Endothelial cell of umbilical vein (primary cell): ENCODE measurements around the gene MCM3. TPM values are rescaled to one million over a fixed set of nuclear protein-coding genes. Genes with fewer than 3 reads are reported as not detected.

Experiments
- BruUV-seq: library from RNA; stranded (reverse); fragments of 400-500 nt; replicated peaks from 2 replicates; lab custom pipeline; 2021; lab: Mats Ljungman, UMichigan
- CTCF ChIA-PET: fragments of 300-600, 350-600 bp; sonication (Branson Sonifier 250); formaldehyde crosslinking; loops from one replicate; lab custom pipeline; 2021; ENCODE audit warnings: antibody characterized with exemption, inconsistent platforms; lab: Charles Lee
- POLR2A ChIA-PET: fragments of 300-600, 350-600 bp; sonication (Branson Sonifier 250); formaldehyde crosslinking; loops from one replicate; lab custom pipeline; 2021; ENCODE audit warnings: antibody characterized with exemption, inconsistent platforms; lab: Charles Lee
- DNase-seq: peaks from one replicate; pipeline ENCODE4 v3.0.0-alpha.2; 2011; ENCODE audit warnings: low read depth, low spot score
- FAIRE-seq: peaks from 2 replicates; lab custom pipeline; 2011; peaks lifted over from hg19 to GRCh38; lab: Jason Lieb, UNC
- H2AFZ ChIP-seq: 2 replicates; pipeline ENCODE4 v1.6.0; 2012; ENCODE audit warnings: low read depth, low read length, control low read depth, inconsistent platforms
- H3K27ac ChIP-seq: 2 replicates; pipeline ENCODE4 v1.5.1; 2011; ENCODE audit warnings: low read depth, mild to moderate bottlenecking, control low read depth, low read length, moderate library complexity; ENCODE audit not compliant: insufficient read depth
- H3K27me3 ChIP-seq, 2 experiments: 2 replicates each; pipeline versions ENCODE4 v1.6.0 to v1.6.1; 2011; ENCODE audit warnings: low read length in 2 of 2, mixed read lengths in 1 of 2; ENCODE audit not compliant: control insufficient read depth in 2 of 2, insufficient read depth in 2 of 2
- H3K36me3 ChIP-seq, 2 experiments: 2 replicates in 1 of 2; 3 replicates in 1 of 2; pipeline ENCODE4 v1.5.1; 2011; ENCODE audit warnings: low read length in 2 of 2, mild to moderate bottlenecking in 1 of 2, moderate library complexity in 1 of 2; ENCODE audit not compliant: control insufficient read depth in 2 of 2, insufficient read depth in 2 of 2; ENCODE audit errors: extremely low read depth in 1 of 2
- H3K4me1 ChIP-seq: 3 replicates; pipeline ENCODE4 v1.5.1; 2011; ENCODE audit warnings: mild to moderate bottlenecking, low read length; ENCODE audit not compliant: control insufficient read depth, insufficient read depth; ENCODE audit errors: extremely low read depth
- H3K4me2 ChIP-seq: 2 replicates; pipeline ENCODE4 v1.6.1; 2011; ENCODE audit warnings: low read length, control low read depth, mixed read lengths; ENCODE audit not compliant: insufficient read depth
- H3K4me3 ChIP-seq, 3 experiments: fragments of 200-600 bp in 1 of 3; sonication (generic), shearing (Covaris generic) in 1 of 3; replicated peaks in 1 of 3; 2 replicates each; pipeline ENCODE4 v1.5.1; 2011 to 2016; ENCODE audit warnings: control low read depth in 3 of 3, low read length in 3 of 3, mild to moderate bottlenecking in 2 of 3, inconsistent platforms in 1 of 3, low read depth in 1 of 3, moderate library complexity in 1 of 3; ENCODE audit not compliant: insufficient read depth in 1 of 3
- H3K79me2 ChIP-seq: 2 replicates; pipeline ENCODE4 v1.6.0; 2012; ENCODE audit warnings: low read length, inconsistent platforms; ENCODE audit not compliant: control insufficient read depth, insufficient read depth
- H3K9ac ChIP-seq: replicated peaks from 2 replicates; pipeline ENCODE3; 2011; ENCODE audit warnings: low read length, control low read depth; ENCODE audit not compliant: insufficient read depth; ENCODE audit errors: extremely low read depth
- H3K9me1 ChIP-seq: replicated peaks from 3 replicates; pipeline ENCODE4 v1.6.0; 2011; ENCODE audit warnings: mild to moderate bottlenecking, low read length; ENCODE audit not compliant: control insufficient read depth, insufficient read depth; ENCODE audit errors: extremely low read depth
- H3K9me3 ChIP-seq: replicated peaks from 2 replicates; pipeline ENCODE4 v1.5.1; 2012; ENCODE audit warnings: low read length, inconsistent platforms; ENCODE audit not compliant: control insufficient read depth, insufficient read depth
- H4K20me1 ChIP-seq: replicated peaks from 2 replicates; pipeline ENCODE3; 2011; ENCODE audit warnings: mild to moderate bottlenecking, low read length; ENCODE audit not compliant: control insufficient read depth, insufficient read depth; ENCODE audit errors: extremely low read depth
- FOS ChIP-seq: IDR thresholded peaks from 2 replicates; pipeline ENCODE4 v1.6.1; 2011; ENCODE audit warnings: mild to moderate bottlenecking, low read length, moderate library complexity, borderline replicate concordance; ENCODE audit not compliant: insufficient read depth
- GATA2 ChIP-seq: IDR thresholded peaks from 2 replicates; pipeline ENCODE4 v1.7.0; 2011; ENCODE audit warnings: low read depth, mild to moderate bottlenecking, moderate library complexity, mixed read lengths, low read length; ENCODE audit not compliant: insufficient read length, insufficient read depth
- JUN ChIP-seq: IDR thresholded peaks from 2 replicates; pipeline ENCODE4 v1.6.1; 2011; ENCODE audit warnings: borderline replicate concordance, low read depth; ENCODE audit not compliant: insufficient read length, insufficient read depth
- MYC ChIP-seq: IDR thresholded peaks from one replicate; pipeline ENCODE4 v1.6.1; 2011; ENCODE audit warnings: mild to moderate bottlenecking, low read depth, low read length
- dilution Hi-C: fragments of 300-500 bp; cut with MboI; formaldehyde crosslinking; loops from one replicate; pipeline ENCODE4 v1.15.0; 2019; ENCODE audit warnings: low sequenced_read_pairs; ENCODE audit not compliant: extremely low pct_ligation_motif_present
- intact Hi-C: fragments of 100-400 bp; cut with micrococcal nuclease; formaldehyde crosslinking; loops from one replicate; pipeline ENCODE4 v1.10.0; 2022
- polyA plus RNA-seq, 4 experiments: library from polyadenylated mRNA; depleted of rRNA in 3 of 4; stranded (reverse) in 3 of 4; unstranded in 1 of 4; fragments of >200 nt; gene quantifications; 2 replicates each; pipeline versions ENCODE4 v1.2.1 to v1.2.3, GENCODE V29; 2011 to 2012; ENCODE audit warnings: missing spikeins in 1 of 4
- total RNA-seq: library from RNA; stranded (reverse); gene quantifications from 2 replicates; pipeline ENCODE4 v1.2.3, GENCODE V29; 2021
- TF ChIP-seq, protein P1 (sequence below), 2 donors: IDR thresholded peaks; 1 replicate in 1 of 2; 2 replicates in 1 of 2; pipeline ENCODE4 v1.5.1; 2011; ENCODE audit warnings: low read length in 2 of 2, mild to moderate bottlenecking in 2 of 2, moderate library complexity in 2 of 2, control low read depth in 1 of 2, inconsistent platforms in 1 of 2, low read depth in 1 of 2; ENCODE audit not compliant: insufficient read depth in 1 of 2; ENCODE audit errors: extremely low read depth in 1 of 2

Gene MCM3
- total and polyA plus RNA-seq, 2 donors (not counting 3 experiments of a cell fraction or from before 2014, with no cell fraction given) = 57.2 to 81.6 TPM

DNA sequence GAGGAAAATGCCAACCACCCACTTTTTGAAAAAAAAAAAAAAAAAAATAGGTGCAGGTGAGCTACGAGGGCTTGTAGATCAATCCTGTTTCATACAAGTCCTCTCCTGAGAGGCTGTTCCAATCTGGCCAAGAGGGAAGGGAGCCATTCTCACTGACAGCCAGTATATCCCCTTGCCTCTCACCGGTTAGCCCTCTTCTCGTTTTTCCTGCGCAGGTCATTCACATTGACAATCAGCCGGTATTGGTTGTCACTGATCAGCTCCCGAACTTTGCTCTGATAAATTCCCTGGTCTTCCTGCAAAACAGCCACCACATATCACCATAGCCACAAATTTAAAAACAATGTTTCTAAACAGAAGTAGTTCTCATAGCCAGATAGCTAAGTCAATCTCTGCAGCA lies 1.4 kb downstream of the MCM3 start:
- no peaks in the 10 kb centered on the region for H3K9me1 ChIP-seq
- TF ChIP-seq, protein P1, sequence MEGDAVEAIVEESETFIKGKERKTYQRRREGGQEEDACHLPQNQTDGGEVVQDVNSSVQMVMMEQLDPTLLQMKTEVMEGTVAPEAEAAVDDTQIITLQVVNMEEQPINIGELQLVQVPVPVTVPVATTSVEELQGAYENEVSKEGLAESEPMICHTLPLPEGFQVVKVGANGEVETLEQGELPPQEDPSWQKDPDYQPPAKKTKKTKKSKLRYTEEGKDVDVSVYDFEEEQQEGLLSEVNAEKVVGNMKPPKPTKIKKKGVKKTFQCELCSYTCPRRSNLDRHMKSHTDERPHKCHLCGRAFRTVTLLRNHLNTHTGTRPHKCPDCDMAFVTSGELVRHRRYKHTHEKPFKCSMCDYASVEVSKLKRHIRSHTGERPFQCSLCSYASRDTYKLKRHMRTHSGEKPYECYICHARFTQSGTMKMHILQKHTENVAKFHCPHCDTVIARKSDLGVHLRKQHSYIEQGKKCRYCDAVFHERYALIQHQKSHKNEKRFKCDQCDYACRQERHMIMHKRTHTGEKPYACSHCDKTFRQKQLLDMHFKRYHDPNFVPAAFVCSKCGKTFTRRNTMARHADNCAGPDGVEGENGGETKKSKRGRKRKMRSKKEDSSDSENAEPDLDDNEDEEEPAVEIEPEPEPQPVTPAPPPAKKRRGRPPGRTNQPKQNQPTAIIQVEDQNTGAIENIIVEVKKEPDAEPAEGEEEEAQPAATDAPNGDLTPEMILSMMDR (IDR thresholded peaks at IDR 0.05; ENCODE audit: extremely low read depth in 1 of 2, insufficient read depth in 1 of 2, low read depth in 1 of 2, low read length in 2 of 2) = no peak
- TF ChIP-seq FOS (no peak), GATA2 (no peak), JUN (no peak), MYC (no peak)
- H3K4me3 ChIP-seq = peak overlapping the region in 2 of 3 experiments; percentile 43 to 92
- peak overlapping the region; percentile 84 for H3K9ac ChIP-seq
- H4K20me1 ChIP-seq = no peaks in the 10 kb centered on the region
- no peaks in the 10 kb centered on the region for H3K27me3 ChIP-seq
- H3K79me2 ChIP-seq = peaks cover 35% of the 10 kb centered on the region
- H3K27ac ChIP-seq = no peak overlapping the region
- intact Hi-C loops = loop anchor here (10.0 kb wide), 1 partner anchor 292 kb away; the partner anchor contains the start of gene TRAM2
- H2AFZ ChIP-seq = no peak overlapping the region
- POLR2A ChIA-PET = interaction anchor here (0.7 kb wide), 1 partner anchor 79 kb away, joined by 9 read pairs; no protein-coding TSS in a partner anchor
- dilution Hi-C loops = loop anchor here (25.0 kb wide), 1 partner anchor 104 kb away; no protein-coding TSS in a partner anchor
- FAIRE-seq (no peak), DNase-seq (no peak)
- CTCF ChIA-PET = interaction anchor here (1.1 to 8.3 kb wide), 7 partner anchors 11 to 118 kb away, joined by 4 to 104 read pairs (median 8); partner anchors contain the start of gene PAQR8
- no TSS peak for BruUV-seq
- peak overlapping the region; percentile 88 for H3K4me2 ChIP-seq
- H3K36me3 ChIP-seq = peaks cover 8 to 17% of the 10 kb centered on the region in 2 experiments
- H3K4me1 ChIP-seq = peaks cover 15% of the 10 kb centered on the region
- no peaks in the 10 kb centered on the region for H3K9me3 ChIP-seq
